OCI-LY1 (cell line): ENCODE data around the gene APPBP2.

Source experiments
- H2AFZ ChIP-seq: fragments of 200-600 bp; sonication (generic), shearing (Covaris generic); 2 replicates; pipeline ENCODE4 v1.6.0; 2014; ENCODE audit warnings: antibody characterized with exemption, mild to moderate bottlenecking, low read length
- H3F3A ChIP-seq: fragments of 200-600 bp; sonication (generic), shearing (Covaris generic); 2 replicates; pipeline ENCODE4 v1.6.0; 2014; ENCODE audit warnings: mild to moderate bottlenecking, antibody characterized with exemption, low read length, moderate library complexity; ENCODE audit not compliant: insufficient read depth
- H3K27ac ChIP-seq: fragments of 200-600 bp; sonication (generic); 2 replicates; pipeline ENCODE4 v1.5.1; 2014; ENCODE audit warnings: low read length, mixed run types, mild to moderate bottlenecking, low read depth; ENCODE audit not compliant: poor library complexity, severe bottlenecking
- H3K27me3 ChIP-seq: fragments of 200-600 bp; sonication (generic); 2 replicates; pipeline ENCODE4 v1.6.0; 2014; ENCODE audit warnings: antibody characterized with exemption, mild to moderate bottlenecking, low read length, moderate library complexity; ENCODE audit not compliant: insufficient read depth
- H3K36me3 ChIP-seq: fragments of 200-600 bp; sonication (generic); 2 replicates; pipeline ENCODE4 v1.6.1; 2014; ENCODE audit warnings: mild to moderate bottlenecking, antibody characterized with exemption, low read length, moderate library complexity, mixed read lengths; ENCODE audit not compliant: insufficient read depth
- H3K4me1 ChIP-seq: fragments of 200-600 bp; sonication (generic); 2 replicates; pipeline ENCODE4 v1.5.1; 2014; ENCODE audit warnings: mild to moderate bottlenecking, low read length, moderate library complexity; ENCODE audit not compliant: insufficient read depth, severe bottlenecking
- H3K4me2 ChIP-seq: fragments of 200-600 bp; sonication (generic), shearing (Covaris generic); 2 replicates; pipeline ENCODE4 v1.6.1; 2014; ENCODE audit warnings: low read length
- H3K4me3 ChIP-seq: fragments of 200-600 bp; sonication (generic); 2 replicates; pipeline ENCODE4 v1.5.1; 2014; ENCODE audit warnings: low read length, low read depth, mild to moderate bottlenecking, mixed read lengths; ENCODE audit not compliant: poor library complexity, severe bottlenecking
- H3K79me2 ChIP-seq: fragments of 200-600 bp; shearing (Covaris generic); 2 replicates; pipeline ENCODE4 v1.6.1; 2016; ENCODE audit warnings: mixed run types, low read length, mixed read lengths; ENCODE audit not compliant: insufficient read depth
- H3K9ac ChIP-seq: fragments of 200-600 bp; sonication (generic), shearing (Covaris generic); 2 replicates; pipeline ENCODE4 v1.6.1; 2014; ENCODE audit warnings: mild to moderate bottlenecking, low read length, mixed read lengths
- H3K9me2 ChIP-seq: fragments of 200-600 bp; sonication (generic), shearing (Covaris generic); 2 replicates; pipeline ENCODE4 v1.6.1; 2014; ENCODE audit warnings: low read depth, mild to moderate bottlenecking, low read length, mixed read lengths
- H3K9me3 ChIP-seq: fragments of 200-600 bp; shearing (Covaris generic); 2 replicates; pipeline ENCODE4 v1.6.1; 2014; ENCODE audit warnings: low read length, mixed read lengths
- H4K20me1 ChIP-seq: fragments of 200-600 bp; sonication (generic), shearing (Covaris generic); 2 replicates; pipeline ENCODE4 v1.6.0; 2016; ENCODE audit warnings: mild to moderate bottlenecking, low read length; ENCODE audit not compliant: insufficient read depth
- CTCF ChIP-seq: fragments of 200-600 bp; sonication (generic), shearing (Covaris generic); IDR thresholded peaks from 2 replicates; pipeline ENCODE4 v1.5.1; 2017; ENCODE audit warnings: mild to moderate bottlenecking, antibody characterized with exemption, low read length, moderate library complexity, mixed read lengths
- EZH2 ChIP-seq: fragments of 200-600 bp; sonication (generic), shearing (Covaris generic); IDR thresholded peaks from 2 replicates; pipeline ENCODE4 v1.8.0; 2017; ENCODE audit warnings: borderline replicate concordance, mixed run types, mild to moderate bottlenecking, antibody characterized with exemption, low read length, moderate library complexity, mixed read lengths

APPBP2 gene

GRCh38 chr17:60396412-60396811, 129.6 kb downstream of the APPBP2 start:
- no peak for TF ChIP-seq CTCF
- Histone ChIP-seq H3K9me2 (no peaks in the 10 kb centered on the region), H3K4me3 (no peak overlapping the region), H3K79me2 (no peaks in the 10 kb centered on the region), H3K4me1 (peaks cover 14% of the 10 kb centered on the region), H3K36me3 (no peaks in the 10 kb centered on the region), H3K4me2 (no peak overlapping the region), H2AFZ (no peak overlapping the region), H3K9ac (no peak overlapping the region), H3K27me3 (peaks cover 5% of the 10 kb centered on the region; the same call in 1 of the 2 replicates), H3K27ac (no peak overlapping the region), H3F3A (peaks cover 3% of the 10 kb centered on the region; the same call in 1 of the 2 replicates), H3K9me3 (no peaks in the 10 kb centered on the region), H4K20me1 (no peaks in the 10 kb centered on the region)

- peaks cover 21% of the 10 kb centered on the region for H3K4me1 ChIP-seq
- H3K79me2 ChIP-seq = no peaks in the 10 kb centered on the region
- H2AFZ ChIP-seq = no peak overlapping the region
- peaks cover 5% of the 10 kb centered on the region; the same call in 1 of the 2 replicates for H3K27me3 ChIP-seq
- H3K9me3 ChIP-seq = no peaks in the 10 kb centered on the region
- H4K20me1 ChIP-seq = no peaks in the 10 kb centered on the region
- H3K4me2 ChIP-seq = no peak overlapping the region
- TF ChIP-seq CTCF (no peak), EZH2 (no peak)
- no peak overlapping the region for H3K9ac ChIP-seq
- no peak overlapping the region for H3K4me3 ChIP-seq
- no peaks in the 10 kb centered on the region for H3K9me2 ChIP-seq
- H3F3A ChIP-seq = peaks cover 3% of the 10 kb centered on the region; the same call in 1 of the 2 replicates
- H3K27ac ChIP-seq = no peak overlapping the region
- no peaks in the 10 kb centered on the region for H3K36me3 ChIP-seq
Observed at GRCh38 chr17:60395508-60396065, 130.5 kb downstream of the APPBP2 start.

- H3K27ac ChIP-seq = no peak overlapping the region
- peaks cover 32% of the 10 kb centered on the region for H3K4me1 ChIP-seq
- H3K36me3 ChIP-seq = no peaks in the 10 kb centered on the region
- H3K4me3 ChIP-seq = no peak overlapping the region
- 0 out of 2 replicates have a peak, but pooled peaks cover 5% of the 10 kb centered on the region for H3K79me2 ChIP-seq
- no peaks in the 10 kb centered on the region for H3K9me2 ChIP-seq
- peaks cover 3% of the 10 kb centered on the region; the same call in 1 of the 2 replicates for H3F3A ChIP-seq
- H3K9me3 ChIP-seq = no peaks in the 10 kb centered on the region
- no peak overlapping the region for H3K4me2 ChIP-seq
- no peak overlapping the region for H2AFZ ChIP-seq
- no peak overlapping the region for H3K9ac ChIP-seq
- H4K20me1 ChIP-seq = no peaks in the 10 kb centered on the region
- no peak for TF ChIP-seq CTCF
- no peak for TF ChIP-seq EZH2
- H3K27me3 ChIP-seq = peaks cover 5% of the 10 kb centered on the region; the same call in 1 of the 2 replicates
Observed at GRCh38 chr17:60393840-60394723, 132.0 kb downstream of the APPBP2 start.
